ENCODE results near the gene COG5. TPM values are rescaled to one million over a fixed set of nuclear protein-coding genes. Genes with fewer than 3 reads are reported as not detected.

Gene COG5
- total RNA-seq, 1 experiment from 2014 or later, result 23.6 TPM

DNA sequence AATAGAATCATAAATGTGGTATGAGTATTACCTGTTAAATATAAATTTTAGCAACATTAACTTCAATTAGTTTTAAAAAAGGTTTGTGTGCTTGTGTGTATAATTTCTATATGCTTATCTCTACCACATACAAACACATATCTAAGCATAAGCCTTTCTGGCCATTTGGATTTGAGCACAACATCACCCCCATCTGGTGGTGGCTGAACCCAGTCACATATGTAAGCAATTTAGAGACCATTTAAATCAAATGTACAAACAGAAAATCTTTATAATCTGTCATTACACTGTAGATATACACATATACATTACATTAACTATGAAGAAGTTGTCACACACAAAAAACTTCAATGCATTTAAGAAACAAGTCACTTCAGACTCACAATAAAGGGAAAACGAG lies 62.1 kb downstream of the COG5 start:
- no TSS peak for BruUV-seq (replicated peaks)
- DNase-seq, result peak; percentile 9
- intact Hi-C loops (cut with micrococcal nuclease; ENCODE audit: unreplicated experiment), result no loop called here

DNA sequence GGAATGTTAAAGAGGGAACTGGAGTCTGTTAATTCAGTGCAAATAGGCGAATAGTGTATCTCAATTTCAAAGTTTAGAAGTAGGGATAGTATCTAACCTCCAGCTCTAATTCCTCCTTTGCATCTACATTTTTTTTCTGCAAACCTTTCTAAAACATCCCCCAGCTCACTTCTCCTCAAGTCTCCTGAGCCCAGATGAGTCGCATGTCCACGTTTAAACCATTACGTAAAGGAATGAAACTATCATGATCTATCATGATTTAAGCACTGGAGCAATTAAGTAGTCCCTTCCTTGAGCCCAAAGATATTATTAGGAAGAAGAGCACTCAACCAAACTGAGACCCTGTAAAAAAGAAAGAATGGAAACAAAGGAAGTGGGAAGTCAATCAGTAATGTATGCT lies 64.0 kb downstream of the COG5 start:
- Mint-ChIP-seq H3K9me3 (ENCODE audit: low read depth, unreplicated experiment) (no peaks in the 10 kb centered on the region), H3K27ac (ENCODE audit: unreplicated experiment) (no peak overlapping the region), H3K4me1 (ENCODE audit: low read depth, unreplicated experiment) (peaks cover 4% of the 10 kb centered on the region), H3K27me3 (ENCODE audit: unreplicated experiment) (no peaks in the 10 kb centered on the region), H3K36me3 (ENCODE audit: insufficient read depth, unreplicated experiment) (no peaks in the 10 kb centered on the region), H3K4me3 (ENCODE audit: low read depth, unreplicated experiment) (no peak overlapping the region)
- no peak for DNase-seq
- CTCF ChIA-PET, result no interaction called here
- TF ChIP-seq CTCF (IDR thresholded peaks at IDR 0.05; ENCODE audit: unreplicated experiment), result no peak
- intact Hi-C loops (cut with micrococcal nuclease; ENCODE audit: unreplicated experiment), result no loop called here
- BruUV-seq (replicated peaks), result no TSS peak

More for the DNA sequence above, 62.1 kb downstream of the COG5 start:
- Mint-ChIP-seq H3K4me1 (ENCODE audit: low read depth, unreplicated experiment) (peaks cover 8% of the 10 kb centered on the region), H3K27ac (ENCODE audit: unreplicated experiment) (no peak overlapping the region), H3K36me3 (ENCODE audit: insufficient read depth, unreplicated experiment) (peaks cover 11% of the 10 kb centered on the region), H3K27me3 (ENCODE audit: unreplicated experiment) (no peaks in the 10 kb centered on the region), H3K4me3 (ENCODE audit: low read depth, unreplicated experiment) (no peak overlapping the region), H3K9me3 (ENCODE audit: low read depth, unreplicated experiment) (no peaks in the 10 kb centered on the region)
- TF ChIP-seq CTCF (IDR thresholded peaks at IDR 0.05; ENCODE audit: unreplicated experiment), result no peak
- CTCF ChIA-PET, result no interaction called here

DNA sequence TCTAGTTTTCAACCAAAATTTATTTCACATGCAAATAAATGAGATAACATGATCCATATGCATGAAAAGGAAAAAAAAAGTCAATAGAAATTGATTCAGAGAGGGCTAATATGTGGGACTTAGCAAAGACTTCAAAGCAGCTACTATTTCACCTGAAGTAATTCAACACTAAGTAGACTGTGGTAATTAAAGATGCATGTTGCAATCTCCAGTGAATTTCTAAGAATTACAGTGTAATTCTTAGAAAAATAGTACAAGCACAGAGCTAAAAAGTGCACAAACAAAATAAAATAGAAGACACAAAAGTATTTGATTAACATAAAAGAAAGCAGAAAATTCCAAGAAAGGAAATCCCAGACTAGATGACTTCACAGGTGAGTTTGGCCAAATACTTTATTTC lies 68.2 kb downstream of the COG5 start:
- TF ChIP-seq CTCF (IDR thresholded peaks at IDR 0.05; ENCODE audit: unreplicated experiment), result no peak
- H3K27ac Mint-ChIP-seq (ENCODE audit: unreplicated experiment), result no peak overlapping the region
- BruUV-seq (replicated peaks), result no TSS peak
- H3K4me1 Mint-ChIP-seq (ENCODE audit: low read depth, unreplicated experiment), result peaks cover 9% of the 10 kb centered on the region
- CTCF ChIA-PET, result no interaction called here
- no peak overlapping the region for H3K4me3 Mint-ChIP-seq (ENCODE audit: low read depth, unreplicated experiment)
- H3K9me3 Mint-ChIP-seq (ENCODE audit: low read depth, unreplicated experiment), result no peaks in the 10 kb centered on the region
- H3K27me3 Mint-ChIP-seq (ENCODE audit: unreplicated experiment), result no peaks in the 10 kb centered on the region
- no peaks in the 10 kb centered on the region for H3K36me3 Mint-ChIP-seq (ENCODE audit: insufficient read depth, unreplicated experiment)
- intact Hi-C loops (cut with micrococcal nuclease; ENCODE audit: unreplicated experiment), result no loop called here
- DNase-seq, result no peak

- CTCF ChIA-PET, result no interaction called here
- peaks cover 9% of the 10 kb centered on the region for H3K4me1 Mint-ChIP-seq (ENCODE audit: low read depth, unreplicated experiment)
- intact Hi-C loops (cut with micrococcal nuclease; ENCODE audit: unreplicated experiment), result no loop called here
- no peak overlapping the region for H3K27ac Mint-ChIP-seq (ENCODE audit: unreplicated experiment)
- BruUV-seq (replicated peaks), result no TSS peak
- H3K4me3 Mint-ChIP-seq (ENCODE audit: low read depth, unreplicated experiment), result no peak overlapping the region
- DNase-seq, result no peak
- H3K36me3 Mint-ChIP-seq (ENCODE audit: insufficient read depth, unreplicated experiment), result no peaks in the 10 kb centered on the region
- no peak for TF ChIP-seq CTCF (IDR thresholded peaks at IDR 0.05; ENCODE audit: unreplicated experiment)
- H3K27me3 Mint-ChIP-seq (ENCODE audit: unreplicated experiment), result no peaks in the 10 kb centered on the region
- H3K9me3 Mint-ChIP-seq (ENCODE audit: low read depth, unreplicated experiment), result no peaks in the 10 kb centered on the region
Observed at GRCh38 chr7:107494884-107495283, 68.8 kb downstream of the COG5 start.

Measured in Calu3 (cell line).